Fibroblast of lung (primary cell): Measurements from ENCODE around the gene ACACB.

Source experiments
- EZH2 ChIP-seq: IDR thresholded peaks from 2 replicates; pipeline ENCODE4 v1.5.1; 2012; ENCODE audit warnings: low read length, control low read depth, mild to moderate bottlenecking; ENCODE audit errors: missing control alignments
- TF ChIP-seq, protein P1 (sequence below), 2 donors: IDR thresholded peaks in 1 of 2; conservative IDR thresholded peaks in 1 of 2; 1 replicate in 1 of 2; 2 replicates in 1 of 2; pipeline ENCODE4 v1.5.1; 2011 to 2012; ENCODE audit warnings: low read length in 2 of 2, control low read depth in 1 of 2, inconsistent platforms in 1 of 2, low read depth in 1 of 2, mild to moderate bottlenecking in 1 of 2

- TF ChIP-seq, protein P1, sequence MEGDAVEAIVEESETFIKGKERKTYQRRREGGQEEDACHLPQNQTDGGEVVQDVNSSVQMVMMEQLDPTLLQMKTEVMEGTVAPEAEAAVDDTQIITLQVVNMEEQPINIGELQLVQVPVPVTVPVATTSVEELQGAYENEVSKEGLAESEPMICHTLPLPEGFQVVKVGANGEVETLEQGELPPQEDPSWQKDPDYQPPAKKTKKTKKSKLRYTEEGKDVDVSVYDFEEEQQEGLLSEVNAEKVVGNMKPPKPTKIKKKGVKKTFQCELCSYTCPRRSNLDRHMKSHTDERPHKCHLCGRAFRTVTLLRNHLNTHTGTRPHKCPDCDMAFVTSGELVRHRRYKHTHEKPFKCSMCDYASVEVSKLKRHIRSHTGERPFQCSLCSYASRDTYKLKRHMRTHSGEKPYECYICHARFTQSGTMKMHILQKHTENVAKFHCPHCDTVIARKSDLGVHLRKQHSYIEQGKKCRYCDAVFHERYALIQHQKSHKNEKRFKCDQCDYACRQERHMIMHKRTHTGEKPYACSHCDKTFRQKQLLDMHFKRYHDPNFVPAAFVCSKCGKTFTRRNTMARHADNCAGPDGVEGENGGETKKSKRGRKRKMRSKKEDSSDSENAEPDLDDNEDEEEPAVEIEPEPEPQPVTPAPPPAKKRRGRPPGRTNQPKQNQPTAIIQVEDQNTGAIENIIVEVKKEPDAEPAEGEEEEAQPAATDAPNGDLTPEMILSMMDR (conservative IDR thresholded peaks at IDR 0.05 in 1 of 2, IDR thresholded peaks at IDR 0.05 in 1 of 2; ENCODE audit: low read depth in 1 of 2, low read length in 2 of 2) = no peak
- TF ChIP-seq EZH2 = no peak
These were observed 186.0 kb downstream of the ACACB start for GRCh38 chr12:109302358-109302757.
